ENCODE results near the gene RBMS2.

- TF ChIP-seq REST (IDR thresholded peaks at IDR 0.05; ENCODE audit: insufficient read depth in 1 of 2, low read depth in 2 of 2, low read length in 1 of 2) (no peak), CTCF (IDR thresholded peaks at IDR 0.05) (no peak), POLR2AphosphoS5 (IDR thresholded peaks at IDR 0.05; ENCODE audit: low read depth, low read length) (no peak), SIN3A (IDR thresholded peaks at IDR 0.05; ENCODE audit: borderline replicate concordance, insufficient read depth, low read depth, low read length) (no peak), TCF7L2 (IDR thresholded peaks at IDR 0.05; ENCODE audit: low read depth, low read length) (no peak)
Observed at GRCh38 chr12:56529656-56530055, 8.0 kb downstream of the RBMS2 start.

Data from Panc1 (cell line).